PFSK-1 (cell line): Measurements from ENCODE around the gene ALS2CL.

ENCODE experiments used
- FOXP2 ChIP-seq: optimal IDR thresholded peaks from 2 replicates; pipeline ENCODE3; 2011; ENCODE audit warnings: borderline replicate concordance, control low read depth, inconsistent platforms; ENCODE audit not compliant: insufficient read depth; ENCODE audit errors: extremely low read length, extremely low read depth
- POLR2AphosphoS5 ChIP-seq: IDR thresholded peaks from 2 replicates; pipeline ENCODE4 v1.6.1; 2012; ENCODE audit warnings: low read depth, mild to moderate bottlenecking, control low read depth, low read length, moderate library complexity
- REST ChIP-seq, 2 experiments: IDR thresholded peaks; 2 replicates each; pipeline versions ENCODE4 v1.6.1 to v1.8.0; 2011 to 2012; ENCODE audit warnings: low read depth in 2 of 2, low read length in 2 of 2, control low read depth in 1 of 2, inconsistent platforms in 1 of 2, mild to moderate bottlenecking in 1 of 2, moderate library complexity in 1 of 2; ENCODE audit not compliant: insufficient read depth in 1 of 2
- SIN3A ChIP-seq: IDR thresholded peaks from 2 replicates; pipeline ENCODE4 v1.6.1; 2012; ENCODE audit warnings: mild to moderate bottlenecking, low read length, moderate library complexity, borderline replicate concordance; ENCODE audit not compliant: insufficient read depth
- TAF1 ChIP-seq: IDR thresholded peaks from 2 replicates; pipeline ENCODE4 v1.6.1; 2012; ENCODE audit warnings: low read length, control low read depth, borderline replicate concordance; ENCODE audit not compliant: insufficient read depth

The ALS2CL gene

GRCh38 chr3:46715507-46716175 lies 22.2 kb upstream of the ALS2CL start:
- no peak for TF ChIP-seq SIN3A
- no peak for TF ChIP-seq TAF1
- no peak for TF ChIP-seq POLR2AphosphoS5
- TF ChIP-seq FOXP2, result no peak
- TF ChIP-seq REST (IDR thresholded peaks at IDR 0.05; ENCODE audit: insufficient read depth in 1 of 2, low read depth in 2 of 2, low read length in 2 of 2), result no peak

GRCh38 chr3:46714728-46715506 lies 21.4 kb upstream of the ALS2CL start:
- no peak for TF ChIP-seq POLR2AphosphoS5

GRCh38 chr3:46713898-46714552 lies 20.5 kb upstream of the ALS2CL start:
- TF ChIP-seq SIN3A, result no peak
- TF ChIP-seq REST (IDR thresholded peaks at IDR 0.05; ENCODE audit: insufficient read depth in 1 of 2, low read depth in 2 of 2, low read length in 2 of 2), result no peak
- TF ChIP-seq POLR2AphosphoS5, result no peak
- no peak for TF ChIP-seq FOXP2
- TF ChIP-seq TAF1, result no peak

- no peak for TF ChIP-seq REST (IDR thresholded peaks at IDR 0.05; ENCODE audit: insufficient read depth in 1 of 2, low read depth in 2 of 2, low read length in 2 of 2)
- no peak for TF ChIP-seq POLR2AphosphoS5
- no peak for TF ChIP-seq TAF1
- TF ChIP-seq FOXP2, result no peak
- no peak for TF ChIP-seq SIN3A
Observed at GRCh38 chr3:46713050-46713897, 19.8 kb upstream of the ALS2CL start.
